Measurements from ENCODE around the gene STK32A.

The STK32A gene

GRCh38 chr5:147245381-147246165 is 10.7 kb downstream of the STK32A start:
- in situ Hi-C loops (cut with MboI; ENCODE audit: low sequenced_read_pairs) = no loop called here

GRCh38 chr5:147248561-147248960 is 13.7 kb downstream of the STK32A start:
- in situ Hi-C loops (cut with MboI; ENCODE audit: low sequenced_read_pairs) = no loop called here

- in situ Hi-C loops (cut with MboI; ENCODE audit: low sequenced_read_pairs) = no loop called here
Measured at GRCh38 chr5:147259837-147260236, 25.0 kb downstream of the STK32A start.

GRCh38 chr5:147267082-147267832 is 32.4 kb downstream of the STK32A start:
- in situ Hi-C loops (cut with MboI; ENCODE audit: low sequenced_read_pairs) = no loop called here

- in situ Hi-C loops (cut with MboI; ENCODE audit: low sequenced_read_pairs) = no loop called here
Measured at GRCh38 chr5:147276497-147276896, 41.7 kb downstream of the STK32A start.

- in situ Hi-C loops (cut with MboI; ENCODE audit: low sequenced_read_pairs) = no loop called here
Measured at GRCh38 chr5:147286296-147286695, 51.5 kb downstream of the STK32A start.

- in situ Hi-C loops (cut with MboI; ENCODE audit: low sequenced_read_pairs) = no loop called here
Measured at GRCh38 chr5:147287110-147287509, 52.3 kb downstream of the STK32A start.

- in situ Hi-C loops (cut with MboI; ENCODE audit: low sequenced_read_pairs) = no loop called here
Measured at GRCh38 chr5:147290261-147290660, 55.4 kb downstream of the STK32A start.

- in situ Hi-C loops (cut with MboI; ENCODE audit: low sequenced_read_pairs) = no loop called here
Measured at GRCh38 chr5:147303251-147303650, 68.4 kb downstream of the STK32A start.

- in situ Hi-C loops (cut with MboI; ENCODE audit: low sequenced_read_pairs) = no loop called here
Measured at GRCh38 chr5:147303976-147304375, 69.2 kb downstream of the STK32A start.

- in situ Hi-C loops (cut with MboI; ENCODE audit: low sequenced_read_pairs) = no loop called here
Measured at GRCh38 chr5:147305147-147305546, 70.3 kb downstream of the STK32A start.

GRCh38 chr5:147306351-147306750 is 71.5 kb downstream of the STK32A start:
- in situ Hi-C loops (cut with MboI; ENCODE audit: low sequenced_read_pairs) = no loop called here

GRCh38 chr5:147307170-147307569 is 72.3 kb downstream of the STK32A start:
- in situ Hi-C loops (cut with MboI; ENCODE audit: low sequenced_read_pairs) = no loop called here

- in situ Hi-C loops (cut with MboI; ENCODE audit: low sequenced_read_pairs) = no loop called here
Measured at GRCh38 chr5:147309621-147310020, 74.8 kb downstream of the STK32A start.

GRCh38 chr5:147310059-147310704 is 75.4 kb downstream of the STK32A start:
- in situ Hi-C loops (cut with MboI; ENCODE audit: low sequenced_read_pairs) = no loop called here

GRCh38 chr5:147317978-147318684 is 83.3 kb downstream of the STK32A start:
- in situ Hi-C loops (cut with MboI; ENCODE audit: low sequenced_read_pairs) = no loop called here

- in situ Hi-C loops (cut with MboI; ENCODE audit: low sequenced_read_pairs) = no loop called here
Measured at GRCh38 chr5:147321569-147321968, 86.7 kb downstream of the STK32A start.

GRCh38 chr5:147327421-147327820 is 92.6 kb downstream of the STK32A start:
- in situ Hi-C loops (cut with MboI; ENCODE audit: low sequenced_read_pairs) = no loop called here

GRCh38 chr5:147327905-147328304 is 93.1 kb downstream of the STK32A start:
- in situ Hi-C loops (cut with MboI; ENCODE audit: low sequenced_read_pairs) = no loop called here

GRCh38 chr5:147332658-147333057 is 97.8 kb downstream of the STK32A start:
- in situ Hi-C loops (cut with MboI; ENCODE audit: low sequenced_read_pairs) = no loop called here

GRCh38 chr5:147336876-147337275 is 102.0 kb downstream of the STK32A start:
- in situ Hi-C loops (cut with MboI; ENCODE audit: low sequenced_read_pairs) = no loop called here
